CD1c-positive myeloid dendritic cell (primary cell): ENCODE measurements around the gene FAM217B.

Experiments
- DNase-seq: peaks from one replicate; pipeline ENCODE4 v3.0.0-alpha.2; 2016; ENCODE audit errors: extremely low spot score

Gene FAM217B

GRCh38 chr20:59940129-59940955, at the start of gene FAM217B, which contains the start of gene PPP1R3D:
TSS of gene FAM217B (plus strand) at chr20:59940389. CDS start at chr20:59943944, 3,555 bp downstream.
TSS of gene PPP1R3D (minus strand) at chr20:59940305. CDS start at chr20:59939931, 374 bp downstream.
- peak; percentile 98 for DNase-seq

DNA sequence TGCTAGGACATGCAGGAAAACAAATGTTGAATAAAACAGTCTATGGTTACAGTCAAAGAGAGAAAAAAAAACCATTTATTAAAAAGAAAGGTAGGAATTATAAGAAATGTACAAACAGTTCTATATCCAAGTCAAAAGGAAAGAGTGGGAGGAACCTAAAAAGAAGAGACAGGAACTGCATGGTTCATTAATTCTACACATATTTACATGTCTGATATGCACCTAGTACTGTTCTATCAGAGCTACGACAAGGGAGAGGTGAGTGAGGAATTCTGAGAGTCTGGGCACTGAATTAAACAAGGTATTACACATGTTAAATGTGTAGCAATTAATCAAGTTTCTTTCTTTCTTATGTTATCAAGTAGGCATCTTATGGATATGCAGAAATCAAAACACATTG, 48.6 kb upstream of the FAM217B start:
- DNase-seq: no peak

- no peak for DNase-seq
Measured at GRCh38 chr20:59895908-59896307, 44.3 kb upstream of the FAM217B start.

DNA sequence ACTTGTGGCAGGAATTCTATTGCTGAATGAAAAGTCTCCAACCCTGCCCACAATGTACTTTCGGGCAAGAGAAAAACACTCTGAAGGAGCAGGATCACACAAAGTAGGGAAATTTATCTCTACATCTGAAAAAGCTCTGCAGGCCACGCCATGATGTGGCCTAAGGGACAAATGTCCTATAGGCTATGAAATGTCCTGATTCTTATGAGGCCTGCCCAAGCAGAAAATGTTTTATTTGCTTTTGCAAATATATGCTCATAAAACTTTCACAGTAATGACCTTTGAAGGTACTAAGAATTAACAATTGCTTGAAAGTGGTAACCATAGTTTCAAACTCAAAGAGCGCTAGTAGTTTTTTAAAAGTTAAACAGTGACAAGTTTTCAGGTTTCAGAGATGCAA, 37.7 kb upstream of the FAM217B start:
- DNase-seq: no peak

DNA sequence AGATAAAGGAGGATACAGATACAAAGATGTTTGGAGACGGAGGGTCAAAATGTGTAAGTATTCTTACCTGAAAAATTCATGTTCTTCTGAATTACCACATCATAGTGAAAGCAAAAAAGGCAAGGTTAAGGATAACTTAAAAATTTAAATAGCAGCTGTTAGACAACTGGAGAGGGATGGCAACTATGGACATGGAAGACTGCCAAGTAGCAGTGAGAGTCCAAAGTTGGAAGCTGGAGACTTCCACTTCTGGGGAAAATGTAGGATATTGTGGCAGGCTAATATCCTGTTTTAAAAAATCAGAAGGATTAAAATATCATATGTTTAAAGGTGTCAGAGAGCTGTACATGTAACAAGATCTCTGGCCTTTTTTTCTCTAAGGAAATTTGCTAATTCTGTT, 36.6 kb upstream of the FAM217B start:
- DNase-seq: no peak

GRCh38 chr20:59908855-59909254, 31.3 kb upstream of the FAM217B start:
- DNase-seq: no peak

DNA sequence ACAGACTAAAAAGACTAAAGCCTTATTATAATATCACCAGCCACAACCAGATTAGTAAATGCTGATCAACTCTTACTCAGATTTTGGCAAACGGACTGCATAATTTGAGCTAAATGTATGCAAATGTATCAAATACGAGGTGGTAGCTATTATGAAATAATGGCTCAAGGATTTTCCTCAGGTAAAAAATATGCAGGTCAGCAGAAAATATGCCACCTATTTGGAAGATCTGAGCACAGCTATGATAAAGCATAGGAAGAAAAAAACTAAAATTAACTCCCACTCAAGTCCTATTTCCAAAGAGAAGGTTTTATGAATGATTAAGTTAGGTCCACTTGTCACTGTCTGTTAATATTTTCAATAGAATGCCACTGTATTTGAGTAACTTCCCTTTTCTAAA, 29.1 kb upstream of the FAM217B start:
- no peak for DNase-seq

DNA sequence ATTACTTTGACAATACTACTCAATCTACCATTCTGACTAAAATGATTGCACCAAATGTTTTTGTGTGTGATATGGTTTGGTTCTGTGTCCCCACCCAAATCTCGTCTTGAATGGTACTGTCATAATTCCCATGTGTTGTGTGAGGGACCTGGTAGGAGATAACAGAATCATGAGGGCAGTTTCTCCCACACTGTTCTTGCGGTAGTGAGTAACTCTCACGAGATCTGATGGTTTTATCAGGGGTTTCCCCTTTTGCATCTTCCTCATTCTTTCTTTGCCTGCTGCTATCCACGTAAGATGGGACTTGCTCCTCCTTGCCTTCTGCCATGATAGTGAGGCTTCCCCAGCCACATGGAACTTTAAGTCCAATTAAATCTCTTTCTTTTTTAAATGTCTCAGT, 27.6 kb upstream of the FAM217B start:
- DNase-seq: peak; percentile 51

DNA sequence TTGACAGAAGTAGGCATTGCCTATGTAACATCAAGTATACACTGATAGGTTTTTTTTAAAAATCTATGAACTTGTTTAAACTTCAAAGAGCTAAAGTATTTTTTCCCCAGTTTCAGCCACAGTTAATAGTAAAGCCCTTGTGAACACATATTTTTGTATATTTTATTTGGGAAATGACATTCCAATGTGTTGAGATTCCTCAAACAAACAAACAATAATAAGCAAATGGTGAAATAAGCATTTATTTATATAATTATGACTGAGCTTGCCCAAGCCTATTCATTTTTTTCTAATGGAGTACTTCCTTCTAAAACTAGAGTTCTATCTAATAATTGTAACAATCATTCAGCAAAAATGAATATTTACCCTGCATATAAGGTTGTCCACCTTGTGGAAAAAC, 19.2 kb upstream of the FAM217B start:
- no peak for DNase-seq

- no peak for DNase-seq
Measured at GRCh38 chr20:59923514-59923913, 16.7 kb upstream of the FAM217B start.

DNA sequence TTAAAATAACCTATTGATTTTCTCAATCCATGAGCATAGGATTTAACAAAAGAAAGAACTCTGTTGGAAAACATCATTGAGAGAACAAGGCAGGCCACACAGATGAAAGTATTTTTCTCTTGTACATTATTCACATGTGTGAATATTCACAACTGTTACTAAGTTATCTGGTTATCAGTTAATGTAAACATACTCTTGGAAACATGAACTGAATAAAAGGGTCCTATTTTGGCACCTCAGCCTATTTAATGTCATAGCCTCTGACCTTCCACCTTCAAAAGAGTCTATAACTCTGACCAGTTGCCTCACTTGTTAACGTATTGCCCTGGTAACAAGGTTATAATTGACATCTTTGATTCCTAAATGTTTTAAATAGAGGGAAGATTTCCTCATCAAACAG, 14.8 kb upstream of the FAM217B start:
- DNase-seq: no peak

DNA sequence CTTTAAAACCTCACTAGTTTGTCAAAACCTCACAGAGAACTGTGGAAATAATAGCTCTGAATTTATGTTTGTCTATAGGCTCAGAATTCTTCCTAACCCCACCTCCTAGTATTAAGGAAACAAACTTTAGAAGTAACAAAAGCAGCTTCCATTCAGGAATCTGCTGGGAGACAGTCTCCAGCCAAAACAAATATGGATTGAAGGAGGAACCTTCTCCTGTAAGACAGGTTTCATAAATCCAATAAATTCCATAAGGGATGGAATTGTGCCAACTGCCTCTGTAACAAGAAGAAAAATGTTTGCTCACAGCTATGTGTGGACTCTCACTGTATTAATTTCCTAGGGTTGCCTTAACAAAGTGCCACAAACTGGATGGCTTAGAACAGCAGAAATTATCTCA, 14.3 kb upstream of the FAM217B start:
- no peak for DNase-seq

GRCh38 chr20:59931511-59932312, 8.5 kb upstream of the FAM217B start:
- DNase-seq: no peak

DNA sequence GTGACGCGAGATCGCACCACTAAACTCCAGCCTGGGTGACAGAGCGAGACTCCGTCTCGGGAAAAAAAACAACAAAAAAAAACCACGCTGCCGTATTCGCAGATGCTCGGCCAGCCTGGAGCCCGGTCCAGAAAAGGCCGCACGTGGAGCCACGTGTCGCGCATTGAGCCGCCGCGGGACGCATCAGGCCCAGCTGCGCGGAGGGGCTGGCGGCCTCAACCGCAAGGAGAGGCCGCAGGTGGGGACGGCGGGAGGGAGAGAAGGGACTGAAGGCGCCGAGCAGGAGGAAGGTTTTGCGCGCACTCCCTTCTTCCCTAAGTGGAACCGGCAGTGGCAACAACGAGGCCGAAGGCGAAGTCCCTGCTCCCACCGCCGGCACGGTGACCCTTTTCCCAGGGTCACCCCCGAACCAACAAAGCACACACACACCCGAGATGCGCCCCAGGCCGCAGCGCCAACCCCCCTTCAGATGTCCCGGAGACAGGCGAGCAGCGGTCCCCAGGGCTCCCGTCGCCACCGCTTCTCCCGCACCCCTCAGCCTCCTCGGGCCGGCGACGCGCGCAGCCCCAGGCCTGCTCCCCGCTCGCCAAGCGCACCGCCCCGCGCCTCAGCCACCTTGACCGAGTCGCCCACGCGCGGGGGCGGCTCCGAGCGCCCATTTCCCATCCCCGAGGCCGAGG, 7.4 kb upstream of the FAM217B start:
- no peak for DNase-seq

GRCh38 chr20:59933296-59933848, 6.8 kb upstream of the FAM217B start, which contains the start of gene SYCP2:
TSS of gene SYCP2 (minus strand) at chr20:59933637. CDS start at chr20:59922413, 11,224 bp downstream.
- peak; percentile 57 for DNase-seq

DNA sequence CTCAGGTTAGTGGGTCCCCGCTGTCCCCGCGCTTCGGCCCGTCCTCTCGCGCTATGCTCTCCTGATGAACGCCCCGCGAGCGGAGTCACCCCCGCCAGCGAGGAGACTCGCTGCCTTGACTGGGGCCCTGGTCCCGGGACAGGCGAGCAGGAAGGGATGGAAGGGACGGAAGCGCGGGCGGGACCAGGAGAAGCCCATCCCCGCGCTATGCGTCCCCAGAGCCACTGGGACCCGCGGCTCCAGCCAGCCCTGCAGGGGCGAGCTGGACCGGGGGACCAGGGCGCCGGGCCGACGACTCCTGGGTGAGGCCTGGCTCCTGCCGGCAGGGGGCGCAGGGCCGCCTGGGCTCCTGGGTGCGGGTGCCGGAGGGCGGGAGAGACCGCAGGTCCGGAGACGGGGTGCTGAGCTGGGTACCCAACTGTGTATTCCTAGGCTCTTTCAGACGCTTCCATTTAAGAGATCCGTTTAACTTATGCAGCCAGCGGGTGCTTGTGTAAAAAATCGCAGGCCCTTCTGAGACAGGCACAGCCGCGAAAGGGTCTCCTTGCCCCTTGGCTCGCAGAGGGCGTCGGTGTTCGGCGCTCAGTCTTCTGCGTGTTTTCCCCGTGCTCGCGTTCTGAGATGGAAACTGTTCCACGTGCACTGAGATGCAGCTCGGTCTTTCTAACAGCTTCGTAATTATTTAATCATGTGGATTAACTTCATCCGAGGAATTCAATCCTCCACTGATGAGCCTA, 6.2 kb upstream of the FAM217B start:
- peak; percentile 83 for DNase-seq

DNA sequence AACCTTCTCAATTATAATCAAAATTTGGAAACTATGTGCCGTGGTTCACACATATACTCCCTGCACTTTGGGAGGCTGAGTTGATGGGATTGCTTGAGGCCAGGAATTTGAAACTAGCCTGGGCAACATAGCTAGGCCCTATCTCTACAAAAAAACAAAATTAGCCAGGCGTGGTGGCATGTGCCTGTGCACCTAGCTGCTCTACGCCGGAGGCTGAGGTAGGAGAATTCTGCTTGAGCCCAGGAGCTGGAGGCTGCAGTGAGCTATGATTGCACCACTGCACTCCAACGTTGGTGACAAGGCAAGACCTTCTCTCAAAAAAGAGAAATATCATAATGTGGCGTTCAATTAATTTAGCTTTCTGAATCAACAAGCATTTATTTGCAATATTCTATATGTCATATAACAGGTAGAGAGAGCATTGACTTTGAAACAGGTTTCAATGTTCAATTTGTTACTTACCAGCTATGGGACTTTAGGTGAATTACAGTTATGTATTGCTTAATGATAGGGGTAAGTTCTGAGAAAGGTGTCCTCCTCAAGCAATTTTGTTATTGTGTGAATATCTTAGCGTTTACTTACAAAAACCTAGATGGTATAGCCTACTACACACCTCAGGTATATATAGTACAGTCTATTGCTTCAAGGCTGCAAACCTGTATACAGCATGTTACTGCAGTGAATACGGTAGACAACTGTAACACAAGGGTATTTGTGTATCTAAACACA, 4.6 kb upstream of the FAM217B start:
- DNase-seq: no peak

DNA sequence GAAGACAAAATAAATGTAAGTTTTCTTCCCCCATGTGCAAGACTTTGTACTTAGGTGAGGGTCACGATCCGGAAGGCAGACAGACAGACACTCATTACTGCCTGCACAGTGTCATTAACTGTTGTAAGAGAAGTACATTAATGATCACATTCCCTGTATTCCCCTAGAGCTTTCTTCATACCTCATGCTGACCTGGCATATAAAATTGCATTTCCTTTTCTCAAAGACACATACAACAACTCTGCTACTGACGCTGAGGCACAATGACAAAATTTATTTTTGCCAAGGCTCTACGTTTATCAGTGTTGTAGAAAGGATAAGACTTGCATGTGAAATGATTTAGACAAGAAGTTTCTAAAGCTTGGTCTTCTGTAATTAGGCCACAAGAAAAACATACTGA, 3.8 kb upstream of the FAM217B start:
- DNase-seq: no peak

GRCh38 chr20:59937150-59937549, 3.0 kb upstream of the FAM217B start:
- no peak for DNase-seq

- no peak for DNase-seq
Measured at GRCh38 chr20:59938221-59938620, 2.0 kb upstream of the FAM217B start.

GRCh38 chr20:59938696-59939051, 1.5 kb upstream of the FAM217B start:
- DNase-seq: no peak
